ENCODE results near the gene MUC13.

The MUC13 gene

DNA sequence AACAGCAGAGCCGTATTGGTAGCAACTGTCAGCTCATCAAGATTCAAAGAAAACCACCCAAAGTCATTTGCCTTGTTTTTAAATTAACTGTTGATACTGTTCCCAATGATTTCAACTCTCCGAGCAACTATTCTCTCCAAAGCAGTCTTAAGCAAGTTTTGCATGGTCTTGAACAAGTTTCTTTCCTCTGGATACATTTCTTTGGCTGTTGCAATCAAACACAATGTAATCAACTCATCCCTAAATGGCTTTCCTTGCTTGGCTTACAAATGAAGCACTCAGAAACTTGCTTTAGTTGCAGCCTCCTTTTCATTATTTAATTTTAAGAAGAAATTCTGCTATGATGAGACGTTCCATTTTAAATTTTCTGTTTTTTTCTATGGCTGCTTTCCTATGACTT lies 15.5 kb upstream of the MUC13 start:
- no peak for DNase-seq

DNA sequence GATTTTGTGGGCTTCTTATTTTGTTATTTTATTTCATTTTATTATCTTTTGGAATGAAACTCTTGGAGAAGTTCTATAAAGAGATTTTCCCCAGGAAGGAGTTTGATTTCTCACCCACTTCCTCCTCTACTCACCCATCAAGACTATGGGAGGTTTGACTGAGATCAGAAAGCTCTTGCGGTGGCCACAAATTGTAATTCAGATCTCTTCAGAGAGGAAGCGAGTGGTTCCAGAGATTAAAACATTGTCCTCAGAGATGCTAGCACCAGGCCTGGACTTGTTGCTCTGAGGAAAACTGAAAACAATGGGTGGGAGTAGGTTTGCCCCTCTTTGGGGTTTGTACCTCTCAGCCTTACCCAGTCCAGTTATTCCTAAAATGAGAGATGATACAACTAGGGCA lies 8.1 kb upstream of the MUC13 start:
- no peak for DNase-seq

DNA sequence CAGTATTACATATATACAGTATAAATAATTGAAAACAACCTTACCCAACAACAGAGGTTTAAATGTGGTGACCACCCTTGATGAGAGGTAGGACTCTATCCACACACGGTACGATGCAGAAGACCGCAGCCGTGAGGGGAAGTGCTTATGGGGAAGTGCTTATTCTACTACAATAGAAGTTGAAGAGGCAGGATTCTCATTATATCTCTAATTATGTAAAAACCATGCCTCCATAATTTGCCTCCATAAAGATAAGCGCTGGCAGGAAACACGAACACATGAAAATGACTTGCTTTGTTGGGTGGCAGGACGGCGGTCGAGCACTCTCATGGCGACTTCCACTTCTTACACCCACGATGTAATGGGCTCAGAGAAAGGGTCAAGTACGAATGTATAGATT lies 7.2 kb upstream of the MUC13 start:
- DNase-seq = peak in 1 of 2 donors; percentile 13

DNA sequence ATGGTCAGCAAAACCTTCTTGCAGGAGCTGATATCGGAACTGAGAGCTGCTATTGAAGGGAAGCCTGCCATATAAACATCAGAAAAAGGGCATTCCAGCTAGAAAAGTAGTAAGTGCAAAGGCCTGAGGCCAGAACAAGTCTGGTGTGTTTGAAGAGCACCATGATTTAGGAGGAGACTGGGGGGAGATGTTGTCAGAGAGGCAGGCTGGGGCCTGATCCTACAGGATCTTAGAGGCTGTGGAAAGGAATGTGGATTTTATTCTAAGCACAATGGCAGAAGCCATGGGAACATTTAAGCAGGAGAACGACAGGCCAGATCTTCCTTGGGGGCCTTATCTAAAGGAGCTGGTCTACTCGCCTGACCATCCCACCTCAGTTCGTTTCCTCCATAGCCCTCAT lies 5.1 kb upstream of the MUC13 start:
- DNase-seq = no peak

DNA sequence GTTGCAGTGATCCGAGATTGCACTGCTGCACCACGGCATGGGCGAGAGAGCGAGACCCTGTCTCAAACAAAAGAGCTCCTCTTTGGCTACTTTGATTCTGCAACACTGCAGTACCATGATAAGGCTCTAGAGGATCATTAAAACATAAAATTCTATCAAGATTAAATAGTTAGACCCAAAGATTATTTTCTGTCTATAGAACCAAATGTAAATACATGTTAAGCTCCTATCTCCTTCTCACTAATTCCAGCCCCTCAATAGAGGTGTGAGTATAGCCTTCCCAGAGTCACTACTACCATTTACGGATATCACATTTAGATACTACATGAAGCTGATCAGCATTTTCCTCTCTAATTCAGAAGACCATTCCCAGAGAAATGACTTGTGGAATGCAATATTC lies 4.3 kb upstream of the MUC13 start:
- DNase-seq = no peak

DNA sequence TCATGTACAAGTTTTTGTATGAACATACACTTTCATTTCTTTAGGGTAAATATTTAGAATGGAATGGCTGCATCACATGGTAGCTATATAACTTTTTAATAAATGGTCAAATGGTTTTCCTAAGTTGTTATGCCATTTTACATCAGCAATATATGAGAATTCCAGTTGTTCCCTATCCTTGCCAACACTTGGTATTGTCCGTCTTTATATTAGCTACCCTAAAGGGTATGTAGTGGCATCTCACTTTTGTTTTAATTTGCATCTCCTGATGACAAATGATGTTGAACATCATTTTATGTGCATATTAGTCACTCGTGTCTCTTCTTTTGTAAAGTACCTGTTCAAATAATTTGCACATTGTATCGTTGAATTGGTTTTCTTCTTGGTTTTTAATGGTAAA lies 2.5 kb upstream of the MUC13 start:
- no peak for DNase-seq

DNA sequence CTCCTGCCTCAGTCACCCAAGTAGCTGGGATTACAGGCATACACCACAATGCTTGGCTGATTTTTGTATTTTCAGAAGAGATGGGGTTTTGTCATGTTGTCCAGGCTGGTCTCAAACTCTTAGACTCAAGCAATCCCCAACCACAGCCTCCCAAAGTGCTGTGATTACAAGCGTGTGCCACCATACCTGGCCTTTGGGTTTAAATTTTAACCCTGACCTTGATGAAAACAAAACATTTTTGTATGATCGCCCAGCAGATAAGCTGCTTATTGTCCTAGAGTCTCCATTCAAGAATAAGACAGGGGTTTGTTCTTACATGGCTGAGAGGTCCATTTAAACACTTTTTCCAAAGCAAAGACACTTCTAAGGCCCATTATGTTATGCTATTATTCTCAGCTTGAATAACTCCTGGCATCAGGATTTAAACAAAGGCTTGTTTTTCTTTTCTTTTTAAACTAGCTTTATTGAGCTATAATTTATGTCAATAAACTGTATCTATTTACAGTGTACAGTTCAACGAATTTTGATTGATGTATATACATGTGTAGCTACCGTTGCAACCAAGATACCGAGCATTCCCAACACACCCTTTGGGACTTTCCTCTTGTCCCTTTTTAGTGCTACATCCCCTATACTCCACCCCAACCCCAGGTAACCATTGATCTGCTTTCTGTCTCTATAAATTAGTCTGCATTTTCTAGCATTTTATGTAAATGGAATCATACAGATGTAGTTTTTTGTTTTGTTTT lies 1.4 kb upstream of the MUC13 start:
- DNase-seq = no peak

DNA sequence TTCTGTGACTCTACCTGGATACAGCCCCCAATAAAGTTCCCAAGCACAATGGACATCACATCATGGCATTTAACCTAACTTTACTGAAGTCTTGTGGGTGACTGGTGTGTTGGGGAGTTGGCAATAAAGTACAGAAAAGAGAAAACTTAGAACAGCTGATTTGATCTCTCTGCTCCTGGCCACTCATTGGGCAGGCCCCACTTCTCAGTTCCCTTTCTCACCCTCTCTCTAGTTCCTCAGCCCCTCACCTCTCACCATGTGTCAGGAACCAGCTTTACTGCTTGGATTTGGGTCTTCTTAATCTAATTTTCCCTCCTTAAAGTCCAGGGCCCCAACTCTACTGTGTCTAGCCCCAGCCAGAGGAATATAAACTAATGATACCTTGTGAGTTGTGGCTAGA lies 713 bp upstream of the MUC13 start:
- DNase-seq = no peak

DNA sequence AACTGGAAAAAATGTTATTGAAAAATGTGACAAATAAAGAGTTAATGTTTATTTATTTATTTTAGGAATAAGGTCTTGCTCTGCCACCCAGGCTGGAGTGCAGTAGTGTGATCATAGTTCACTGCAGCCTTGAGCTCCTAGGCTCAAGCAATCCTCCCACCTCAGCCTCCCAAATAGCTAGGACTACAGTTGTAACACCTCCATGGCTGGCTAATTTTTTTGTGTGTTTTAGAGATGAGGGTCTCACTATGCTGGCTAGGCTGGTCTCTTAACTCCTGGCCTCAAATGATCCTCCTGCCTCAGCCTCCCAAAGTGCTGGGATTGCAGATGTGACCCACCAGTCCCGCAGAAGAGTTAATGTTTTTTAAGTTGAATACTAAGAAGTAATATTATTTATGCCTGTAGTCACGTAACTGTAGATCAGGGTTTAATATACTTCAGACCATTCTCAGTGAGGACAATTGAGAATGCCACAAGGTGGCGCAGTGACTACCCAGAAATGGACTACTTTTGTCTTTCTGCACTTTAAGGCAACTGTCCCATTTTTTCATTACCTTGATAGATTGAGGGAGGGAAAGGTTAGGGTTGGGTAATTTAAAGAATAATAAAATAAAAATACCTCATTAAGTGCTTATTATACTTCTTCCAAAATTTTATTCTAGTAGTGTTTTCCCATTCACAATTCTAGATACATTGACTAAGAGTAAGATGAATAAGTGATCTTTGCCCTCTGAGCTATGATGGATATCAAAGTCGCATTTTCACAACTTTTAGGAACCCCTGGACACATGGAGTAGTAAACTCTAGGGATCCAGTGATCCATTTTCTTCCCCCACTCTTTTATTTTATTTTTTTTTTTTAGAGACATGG lies 6.0 kb downstream of the MUC13 start:
- DNase-seq = peak; percentile 52 to 60

DNA sequence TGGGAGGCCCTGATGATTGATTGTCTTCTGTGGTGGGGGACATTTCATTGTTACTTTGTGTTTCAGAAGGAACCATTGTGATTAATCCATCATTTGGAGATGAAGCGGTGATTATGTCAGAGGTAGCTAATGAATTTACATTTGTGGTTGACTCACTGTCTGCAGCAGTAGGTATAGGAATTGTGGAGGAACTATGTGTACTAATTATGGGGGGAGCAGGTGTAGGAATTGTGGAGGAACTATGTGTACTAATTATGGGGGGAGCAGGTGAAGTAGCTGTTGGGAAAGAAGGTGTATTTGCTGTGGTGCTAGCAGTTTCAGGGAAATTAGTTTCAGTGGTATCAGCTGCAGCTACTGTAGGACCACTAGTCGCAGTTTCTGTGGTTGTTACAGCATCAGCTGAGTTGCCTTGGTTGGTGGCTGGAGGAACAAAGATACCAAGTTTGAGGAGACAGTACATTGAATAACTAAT lies 6.9 kb downstream of the MUC13 start:
- DNase-seq = no peak

DNA sequence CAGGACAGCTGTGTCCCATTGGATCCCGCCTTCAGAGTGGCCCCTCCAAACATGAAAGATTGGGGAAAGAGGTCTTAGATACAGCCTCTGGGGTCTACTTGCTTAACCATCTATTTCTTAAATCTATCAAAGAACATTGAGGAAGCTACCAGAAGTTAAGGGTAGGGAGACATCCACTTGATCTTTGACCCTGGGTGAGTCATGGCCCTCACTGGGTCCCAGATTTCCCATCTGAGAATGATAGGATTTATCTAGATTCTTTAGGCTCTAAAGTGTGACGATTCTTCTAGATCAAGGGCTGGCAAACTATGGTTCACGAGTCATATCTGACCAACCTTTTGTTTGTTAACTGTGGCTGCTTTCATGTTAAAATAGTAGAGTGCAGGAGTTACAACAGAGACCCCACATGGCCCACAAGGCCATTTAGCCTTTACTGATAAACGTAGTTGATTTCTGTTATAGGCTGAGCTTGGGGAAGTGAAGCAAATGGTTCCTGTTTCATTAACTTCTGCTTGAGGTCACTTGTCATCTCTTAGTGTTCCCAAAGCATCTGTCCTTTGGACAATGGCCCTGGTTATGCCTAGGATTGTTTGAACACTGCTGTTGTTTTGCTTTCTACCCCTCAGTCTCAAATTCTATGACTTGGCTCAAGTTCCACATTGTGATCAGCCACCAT lies 8.0 kb downstream of the MUC13 start:
- DNase-seq = no peak

DNA sequence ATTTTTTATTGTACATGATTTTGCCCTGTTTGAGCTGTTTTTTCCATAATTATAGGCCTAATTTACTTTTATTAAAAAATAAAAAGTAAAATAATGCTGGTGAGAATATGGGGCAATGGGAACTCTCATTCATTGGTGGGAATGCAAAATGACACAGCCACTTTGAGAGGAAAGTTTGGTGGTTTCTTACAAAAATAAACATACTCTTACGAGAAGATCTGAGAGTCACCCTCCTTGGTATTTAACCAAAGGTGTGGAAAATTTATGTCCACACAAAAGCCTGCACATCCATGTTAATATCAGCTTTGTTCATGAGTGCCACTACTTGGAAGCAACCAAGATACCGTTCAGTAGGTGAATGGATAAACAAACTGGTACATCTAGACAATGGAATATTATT lies 9.8 kb downstream of the MUC13 start:
- no peak for DNase-seq

DNA sequence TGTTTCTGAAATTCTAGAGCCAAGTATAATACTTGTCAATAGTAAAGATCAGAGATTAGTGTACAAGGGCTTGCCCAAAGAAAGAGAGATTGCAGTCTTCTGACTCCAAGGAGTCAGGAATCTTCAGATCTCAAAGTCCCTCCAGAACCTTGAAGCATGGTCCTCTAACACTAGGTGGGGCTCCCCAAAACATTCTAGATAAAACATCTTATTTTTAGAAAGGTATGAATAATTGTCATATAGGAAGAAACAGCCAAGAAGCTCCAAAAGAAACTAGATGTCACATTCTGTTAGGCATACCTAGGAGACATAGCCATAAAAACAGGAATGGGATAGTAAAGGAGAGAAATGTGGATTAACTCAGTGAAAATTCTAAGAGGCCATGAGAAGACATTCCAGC lies 10.7 kb downstream of the MUC13 start:
- no peak for DNase-seq

DNA sequence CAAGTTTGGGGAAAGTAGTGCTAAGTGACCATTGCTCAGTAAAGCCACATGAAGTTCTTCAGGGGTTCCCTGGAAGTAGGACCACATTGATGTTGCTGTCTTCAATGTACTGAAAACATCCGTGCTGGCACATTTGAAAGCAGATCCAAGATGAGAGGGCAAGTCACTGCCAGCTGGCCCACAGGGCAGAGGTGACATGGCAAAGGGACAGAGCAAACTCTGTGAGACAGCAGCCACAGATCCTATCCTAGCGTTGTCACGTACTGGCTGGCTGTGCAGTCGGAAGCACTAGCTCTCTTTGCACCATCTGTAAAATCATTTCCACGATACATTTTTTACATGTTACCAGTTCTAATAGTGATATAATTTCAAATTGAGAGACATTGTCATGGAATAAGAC lies 13.8 kb downstream of the MUC13 start:
- DNase-seq = no peak

DNA sequence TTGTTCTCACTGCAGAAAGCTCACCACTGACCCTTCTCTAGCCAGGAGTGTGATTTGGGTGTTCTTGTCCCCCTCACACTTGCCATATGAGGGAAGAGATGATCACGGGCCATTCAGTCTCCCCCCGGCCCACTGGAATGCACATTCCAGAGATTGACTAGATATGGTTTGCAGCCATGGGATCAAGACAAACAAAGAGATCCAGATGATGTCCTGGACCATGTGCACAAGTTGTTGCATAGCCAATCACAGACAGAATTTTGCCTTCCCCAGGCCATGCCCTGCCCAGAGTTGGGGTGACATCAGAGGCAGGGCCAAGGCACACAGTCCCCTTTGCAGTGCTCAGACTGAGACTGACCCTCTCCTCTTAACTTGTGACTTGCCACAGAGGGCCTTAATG lies 14.8 kb downstream of the MUC13 start:
- DNase-seq = no peak

DNA sequence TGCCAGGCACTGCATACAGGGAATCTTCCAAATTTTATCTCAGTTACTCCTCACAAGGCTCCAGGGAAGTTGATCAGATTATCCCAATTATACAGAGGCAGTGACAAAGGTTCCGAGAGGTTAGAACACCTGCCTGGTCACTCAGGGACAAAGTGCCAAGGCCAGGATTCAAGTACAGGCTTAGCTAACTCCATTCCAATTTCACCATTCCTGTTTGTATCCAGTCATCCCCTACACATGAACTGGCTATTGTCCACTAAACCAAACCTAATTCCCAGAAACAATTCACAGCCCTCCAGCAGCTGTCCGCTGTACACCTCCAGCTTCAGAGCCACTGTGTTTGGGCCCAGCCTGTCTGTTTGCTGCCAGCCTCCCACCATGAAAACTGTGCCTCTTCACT lies 16.0 kb downstream of the MUC13 start:
- DNase-seq = no peak

DNA sequence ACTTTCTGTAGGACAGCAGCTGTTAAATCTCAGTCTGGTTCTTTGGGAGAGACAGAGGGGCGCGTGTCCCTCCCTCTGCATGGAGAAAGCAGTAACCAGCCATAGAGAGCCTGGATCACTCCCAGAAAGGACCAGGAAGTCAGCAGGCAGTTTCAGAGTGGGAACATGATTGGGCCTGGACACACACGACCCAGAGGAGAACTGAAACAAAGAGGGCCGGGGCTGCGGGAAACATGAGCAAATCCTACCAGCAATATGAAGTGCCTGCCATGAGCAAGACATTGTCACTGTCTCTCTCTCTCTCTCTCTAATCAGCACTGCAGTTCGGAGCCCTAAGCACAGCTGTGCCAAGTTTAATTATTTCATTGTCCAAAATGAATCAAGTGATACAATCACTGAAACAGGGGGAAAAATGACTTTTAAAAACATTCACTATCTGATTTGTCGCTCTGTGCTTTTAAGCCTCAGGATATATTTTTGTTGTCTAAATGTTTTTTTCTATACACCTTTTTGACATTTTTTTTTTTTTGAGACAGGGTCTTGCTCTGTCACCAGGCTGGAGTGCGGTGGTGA lies 17.6 kb downstream of the MUC13 start:
- no peak for DNase-seq

DNA sequence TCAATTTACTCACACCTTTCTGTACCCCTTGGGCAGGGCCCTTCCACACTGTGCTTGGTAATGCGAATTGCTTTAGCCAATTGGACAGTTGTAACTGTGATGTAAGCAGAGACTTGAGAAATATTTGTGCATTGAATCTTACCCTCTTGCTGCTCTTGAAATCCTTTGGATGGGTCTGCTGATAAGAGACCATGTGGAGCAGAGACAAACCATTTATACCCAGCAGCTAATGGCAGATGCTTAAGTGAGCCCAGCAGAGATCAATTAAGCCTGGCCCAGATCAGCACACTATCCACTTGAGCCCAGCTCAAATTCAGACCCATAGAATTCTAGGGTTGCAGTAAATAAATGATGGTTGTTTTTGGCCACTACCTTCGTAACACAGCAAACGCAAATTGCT lies 19.3 kb downstream of the MUC13 start:
- DNase-seq = no peak

DNA sequence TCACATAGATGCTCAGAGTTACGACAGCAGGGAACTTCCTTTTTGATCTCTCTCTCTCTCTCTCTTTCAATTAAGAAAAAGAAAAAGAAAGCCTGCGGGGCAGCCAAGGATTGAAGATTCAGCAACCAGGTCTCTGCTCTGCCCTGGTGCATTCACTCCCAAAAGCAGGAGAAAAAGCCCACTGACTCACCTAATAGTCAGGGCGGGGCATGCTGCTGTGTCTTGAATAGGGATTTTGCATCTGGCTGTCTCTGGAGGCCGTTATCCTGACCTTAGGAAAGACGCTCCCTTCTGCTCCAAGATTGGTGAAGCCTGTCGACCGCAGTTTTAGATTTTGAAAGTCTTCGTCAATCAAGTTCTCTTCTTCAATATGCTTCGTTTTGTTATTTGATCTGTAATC lies 26.6 kb downstream of the MUC13 start:
- no peak for DNase-seq

DNA sequence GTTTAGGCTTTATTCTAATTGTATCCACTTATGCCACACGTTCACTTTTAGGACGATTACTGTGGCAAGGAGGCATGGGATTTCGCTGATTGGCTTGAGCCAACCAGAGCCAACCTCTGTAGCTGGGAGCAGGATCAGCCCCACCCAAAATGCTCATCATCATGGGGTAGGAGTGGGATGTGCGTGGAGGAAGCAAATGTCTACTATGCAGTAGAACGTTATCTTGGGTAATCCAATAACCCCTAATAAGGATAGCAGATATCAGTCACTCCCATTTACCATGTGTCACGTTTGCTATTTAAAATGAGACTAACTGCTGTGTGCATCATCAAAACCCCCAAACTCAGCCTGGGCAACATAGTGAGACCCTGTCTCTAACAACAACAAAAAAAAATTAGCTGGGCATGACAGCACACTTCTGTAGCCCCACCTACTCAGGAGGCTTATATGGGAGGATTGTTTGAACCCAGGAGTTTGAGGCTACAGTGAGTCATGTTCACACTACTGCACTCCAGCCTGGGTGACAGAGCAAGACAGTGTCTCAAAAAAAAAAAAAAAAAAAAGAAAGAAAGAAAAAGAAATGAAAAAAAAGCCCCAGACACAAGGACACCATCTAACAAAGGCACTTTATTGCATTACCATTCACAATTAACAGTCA lies 29.6 kb downstream of the MUC13 start:
- no peak for DNase-seq

DNA sequence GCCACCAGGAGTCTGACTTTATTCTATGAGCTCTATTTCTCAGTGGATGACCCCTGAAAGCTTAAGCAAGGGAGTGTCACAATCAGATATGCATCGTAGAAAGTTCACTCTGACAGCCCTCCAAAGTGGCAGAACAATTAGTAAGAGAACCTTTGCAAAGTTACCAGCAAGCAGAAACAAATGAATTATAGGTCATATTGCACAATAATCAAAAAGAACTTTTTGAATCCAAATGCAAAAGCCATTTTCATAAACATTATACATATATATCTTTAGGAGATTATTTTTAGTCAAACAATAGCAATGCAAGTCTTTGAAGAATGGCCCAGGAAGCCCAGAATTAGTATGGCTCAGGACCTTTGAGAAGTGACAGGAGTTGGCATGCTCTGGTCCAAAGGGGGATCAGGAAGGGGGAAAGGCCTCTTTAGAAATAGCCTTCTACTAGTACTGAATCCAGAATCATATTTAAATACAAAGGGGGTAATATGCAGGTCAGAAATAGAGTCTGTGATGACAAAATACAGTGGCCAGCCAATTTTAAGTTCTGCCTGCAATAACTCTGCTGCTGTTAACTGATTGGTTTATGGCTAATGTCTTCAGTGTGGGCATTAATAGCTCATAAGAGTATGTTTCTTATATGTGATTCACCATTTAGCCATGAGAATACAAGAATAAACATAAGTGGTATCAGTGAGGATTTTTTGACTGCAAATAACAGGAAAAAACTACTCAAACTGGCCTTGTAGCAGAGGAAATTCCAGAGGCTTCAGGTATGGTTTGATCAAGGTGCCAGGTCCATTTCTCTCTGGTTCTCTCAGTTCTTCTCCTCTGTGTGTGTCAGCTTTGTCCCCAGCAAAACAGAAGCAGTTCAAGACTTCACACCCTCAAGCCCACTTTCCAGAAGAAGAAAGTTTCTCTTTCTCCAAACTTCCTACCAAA lies 30.4 kb downstream of the MUC13 start:
- DNase-seq = no peak
